SK-N-SH (cell line): Measurements from ENCODE around the gene AGAP1.

Source experiments
- CTCF ChIP-seq: fragments of 200-600 bp; sonication (generic); IDR thresholded peaks from 2 replicates; pipeline ENCODE4 v1.6.1; 2017; ENCODE audit warnings: antibody characterized with exemption, mild to moderate bottlenecking, moderate library complexity
- EP300 ChIP-seq, 2 experiments: IDR thresholded peaks; 2 replicates each; pipeline versions ENCODE4 v1.4.0 to v1.6.1; 2012; ENCODE audit warnings: borderline replicate concordance in 1 of 2, low read depth in 1 of 2, low read length in 1 of 2
- EZH2phosphoT487 ChIP-seq: fragments of 200-600 bp; sonication (generic); IDR thresholded peaks from 2 replicates; pipeline ENCODE4 v1.6.1; 2017; ENCODE audit warnings: low read depth, mixed run types, mild to moderate bottlenecking, antibody characterized with exemption, moderate library complexity, borderline replicate concordance
- GABPA ChIP-seq: IDR thresholded peaks from 2 replicates; pipeline ENCODE4 v1.4.0; 2012; ENCODE audit warnings: low read depth, mild to moderate bottlenecking
- MAX ChIP-seq: IDR thresholded peaks from 2 replicates; pipeline ENCODE4 v1.4.0; 2012; ENCODE audit warnings: low read depth
- POLR2AphosphoS5 ChIP-seq: IDR thresholded peaks from 2 replicates; pipeline ENCODE4 v1.6.1; 2012; ENCODE audit warnings: low read depth, low read length
- RFX5 ChIP-seq: IDR thresholded peaks from 2 replicates; pipeline ENCODE4 v1.6.1; 2012; ENCODE audit warnings: mild to moderate bottlenecking, improper control_type of control experiment, low read length
- TCF12 ChIP-seq: IDR thresholded peaks from 2 replicates; pipeline ENCODE4 v1.4.0; 2012
- USF2 ChIP-seq: fragments of 150-350 bp; IDR thresholded peaks from 2 replicates; pipeline ENCODE4 v1.6.1; 2017; ENCODE audit warnings: antibody characterized with exemption, low read length, low read depth, borderline replicate concordance
- YY1 ChIP-seq: IDR thresholded peaks from 2 replicates; pipeline ENCODE4 v1.4.0; 2012; ENCODE audit warnings: low read depth, mild to moderate bottlenecking

- TF ChIP-seq POLR2AphosphoS5 (no peak), YY1 (no peak), EP300 (IDR thresholded peaks at IDR 0.05; ENCODE audit: borderline replicate concordance in 1 of 2, low read depth in 1 of 2, low read length in 1 of 2) (no peak), CTCF (no peak), USF2 (no peak), TCF12 (no peak), EZH2phosphoT487 (no peak), MAX (no peak), RFX5 (no peak), GABPA (no peak)
Measured at GRCh38 chr2:235529621-235530020, 35.8 kb downstream of the AGAP1 start.
